HTERT RPE-1 (cell line): ENCODE data around the gene TXLNG.
"Not testable (repeated sequence)": the region's sequence is repeated elsewhere in the genome, so short reads cannot be mapped to it uniquely, and the experiment has no call there.

Experiments used
- in situ Hi-C: fragments of 300-500 bp; cut with MboI; formaldehyde crosslinking; loops from 4 replicates; pipeline ENCODE4 v1.14.3; 2020; ENCODE audit warnings: low sequenced_read_pairs

TXLNG gene

GRCh38 chrX:16838202-16839066 lies 52.2 kb downstream of the TXLNG start:
- in situ Hi-C loops = no loop called here

GRCh38 chrX:16839219-16839851 lies 53.1 kb downstream of the TXLNG start:
- in situ Hi-C loops = no loop called here

- in situ Hi-C loops = no loop called here
Observed at GRCh38 chrX:16839852-16840460, 53.7 kb downstream of the TXLNG start.

- in situ Hi-C loops = no loop called here
Observed at GRCh38 chrX:16842684-16843083, 56.4 kb downstream of the TXLNG start.

GRCh38 chrX:16843208-16843909 lies 57.1 kb downstream of the TXLNG start:
- in situ Hi-C loops = no loop called here

GRCh38 chrX:16845686-16846085 lies 59.4 kb downstream of the TXLNG start:
- in situ Hi-C loops = no loop called here

- in situ Hi-C loops = no loop called here
Observed at GRCh38 chrX:16848541-16848940, 62.3 kb downstream of the TXLNG start.

- in situ Hi-C loops = no loop called here
Observed at GRCh38 chrX:16851421-16851820, 65.2 kb downstream of the TXLNG start.

GRCh38 chrX:16851827-16852226 lies 65.6 kb downstream of the TXLNG start:
- in situ Hi-C loops = no loop called here

GRCh38 chrX:16852617-16853179 lies 66.4 kb downstream of the TXLNG start:
- in situ Hi-C loops = no loop called here

- in situ Hi-C loops = no loop called here
Observed at GRCh38 chrX:16853537-16853936, 67.3 kb downstream of the TXLNG start.

- in situ Hi-C loops = no loop called here
Observed at GRCh38 chrX:16855363-16856075, 69.3 kb downstream of the TXLNG start.

- in situ Hi-C loops = not testable (repeated sequence)
Observed at GRCh38 chrX:16856076-16856404, 69.8 kb downstream of the TXLNG start.

- in situ Hi-C loops = no loop called here
Observed at GRCh38 chrX:16856744-16857143, 70.5 kb downstream of the TXLNG start.

- in situ Hi-C loops = no loop called here
Observed at GRCh38 chrX:16862829-16863228, 76.6 kb downstream of the TXLNG start.

- in situ Hi-C loops = no loop called here
Observed at GRCh38 chrX:16867947-16868346, 81.7 kb downstream of the TXLNG start.

GRCh38 chrX:16868920-16869319 lies 82.7 kb downstream of the TXLNG start:
- in situ Hi-C loops = no loop called here

GRCh38 chrX:16869393-16870094 lies 83.3 kb downstream of the TXLNG start:
- in situ Hi-C loops = no loop called here

- in situ Hi-C loops = no loop called here
Observed at GRCh38 chrX:16870095-16870861, 84.0 kb downstream of the TXLNG start, which contains the start of gene RBBP7. TSS of gene RBBP7 (minus strand) at chrX:16870362. CDS start at chrX:16870053, 309 bp downstream.
